Endothelial cell (in vitro differentiated cells): ENCODE data around the gene SLC52A1. TPM values are rescaled to one million over a fixed set of nuclear protein-coding genes. Genes with fewer than 3 reads are reported as not detected.

Experiments used
- DNase-seq: peaks from one replicate; pipeline ENCODE4 v3.0.0; 2021; ENCODE audit warnings: low spot score
- H3K27ac Mint-ChIP-seq: one replicate; pipeline ENCODE4 v1.8.0; 2021; ENCODE audit warnings: mixed read lengths, inconsistent platforms; ENCODE audit not compliant: unreplicated experiment
- H3K27me3 Mint-ChIP-seq: one replicate; pipeline ENCODE4 v1.8.0; 2021; ENCODE audit warnings: mild to moderate bottlenecking, moderate library complexity, mixed read lengths, inconsistent platforms; ENCODE audit not compliant: unreplicated experiment
- H3K36me3 Mint-ChIP-seq: one replicate; pipeline ENCODE4 v1.8.0; 2021; ENCODE audit warnings: mild to moderate bottlenecking, low read depth, mixed read lengths, inconsistent platforms; ENCODE audit not compliant: unreplicated experiment
- H3K4me1 Mint-ChIP-seq: one replicate; pipeline ENCODE4 v1.8.0; 2021; ENCODE audit warnings: mild to moderate bottlenecking, mixed read lengths, inconsistent platforms; ENCODE audit not compliant: unreplicated experiment
- H3K4me3 Mint-ChIP-seq: one replicate; pipeline ENCODE4 v1.8.0; 2021; ENCODE audit warnings: mild to moderate bottlenecking, mixed read lengths, inconsistent platforms; ENCODE audit not compliant: unreplicated experiment
- H3K9me3 Mint-ChIP-seq: one replicate; pipeline ENCODE4 v1.8.0; 2021; ENCODE audit warnings: mixed read lengths, inconsistent platforms; ENCODE audit not compliant: unreplicated experiment
- CTCF ChIP-seq: fragments of 200-600 bp; sonication (generic); IDR thresholded peaks from one replicate; pipeline ENCODE4 v1.5.0; 2021; ENCODE audit warnings: antibody characterized with exemption; ENCODE audit not compliant: unreplicated experiment
- total RNA-seq: library from RNA; stranded (reverse); fragmentation: NEBNext Ultra II Directional; extraction: Animal tissue kit (Norgen Biotek cat#: 25700); gene quantifications from one replicate; pipeline ENCODE4 v1.2.1, GENCODE V29; 2021; ENCODE audit not compliant: unreplicated experiment

Gene SLC52A1
- total RNA-seq, 1 donor from 2014 or later, result 0.21 TPM

- Mint-ChIP-seq H3K36me3 (no peaks in the 10 kb centered on the region), H3K27me3 (peaks cover 2% of the 10 kb centered on the region), H3K4me3 (no peak overlapping the region), H3K27ac (no peak overlapping the region), H3K4me1 (peaks cover 2% of the 10 kb centered on the region), H3K9me3 (no peaks in the 10 kb centered on the region)
- no peak for TF ChIP-seq CTCF
- DNase-seq, result no peak
Measured at GRCh38 chr17:5042157-5043022, 7.2 kb upstream of the SLC52A1 start.

- Mint-ChIP-seq H3K36me3 (no peaks in the 10 kb centered on the region), H3K27me3 (peaks cover 7% of the 10 kb centered on the region), H3K4me1 (peaks cover 3% of the 10 kb centered on the region), H3K9me3 (no peaks in the 10 kb centered on the region), H3K27ac (no peak overlapping the region), H3K4me3 (no peak overlapping the region)
- TF ChIP-seq CTCF, result no peak
- no peak for DNase-seq
Measured at GRCh38 chr17:5034651-5035050, 575 bp downstream of the SLC52A1 start.

GRCh38 chr17:5034063-5034462, 1.2 kb downstream of the SLC52A1 start:
- H3K9me3 Mint-ChIP-seq, result no peaks in the 10 kb centered on the region
- no peaks in the 10 kb centered on the region for H3K36me3 Mint-ChIP-seq
- H3K27me3 Mint-ChIP-seq, result peaks cover 7% of the 10 kb centered on the region
- no peak for DNase-seq
- peaks cover 3% of the 10 kb centered on the region for H3K4me1 Mint-ChIP-seq
- TF ChIP-seq CTCF, result no peak
- no peak overlapping the region for H3K4me3 Mint-ChIP-seq
- no peak overlapping the region for H3K27ac Mint-ChIP-seq

GRCh38 chr17:5033352-5034015, 1.7 kb downstream of the SLC52A1 start:
- Mint-ChIP-seq H3K4me3 (no peak overlapping the region), H3K36me3 (no peaks in the 10 kb centered on the region), H3K4me1 (peaks cover 3% of the 10 kb centered on the region), H3K27me3 (peaks cover 7% of the 10 kb centered on the region), H3K27ac (no peak overlapping the region), H3K9me3 (no peaks in the 10 kb centered on the region)
- TF ChIP-seq CTCF, result no peak
- no peak for DNase-seq

GRCh38 chr17:5032865-5033264, 2.4 kb downstream of the SLC52A1 start:
- Mint-ChIP-seq H3K4me1 (peaks cover 3% of the 10 kb centered on the region), H3K9me3 (no peaks in the 10 kb centered on the region), H3K36me3 (no peaks in the 10 kb centered on the region), H3K27me3 (peaks cover 7% of the 10 kb centered on the region), H3K27ac (no peak overlapping the region), H3K4me3 (no peak overlapping the region)
- no peak for TF ChIP-seq CTCF
- DNase-seq, result no peak
